ENCODE data around the gene GFRA1.

DNA sequence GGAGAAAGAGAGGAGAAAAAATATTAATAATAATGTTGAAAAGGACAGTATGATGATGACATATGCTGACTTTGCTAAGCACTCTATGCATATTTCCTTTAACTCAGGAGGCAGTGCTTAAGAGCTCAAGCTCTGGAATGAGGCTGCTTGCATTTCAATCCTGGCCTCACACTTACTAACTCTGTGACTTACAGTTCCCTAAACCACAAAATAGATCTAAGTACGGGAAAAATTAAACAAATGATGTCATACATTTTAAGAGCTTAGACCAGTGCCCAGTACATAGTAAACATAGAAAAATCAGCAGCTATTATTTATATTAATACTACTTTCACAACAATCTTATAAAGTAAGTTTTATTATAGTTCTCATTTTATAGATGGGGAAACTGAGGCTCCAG lies 61.3 kb downstream of the GFRA1 start:
- TF ChIP-seq, protein P1, sequence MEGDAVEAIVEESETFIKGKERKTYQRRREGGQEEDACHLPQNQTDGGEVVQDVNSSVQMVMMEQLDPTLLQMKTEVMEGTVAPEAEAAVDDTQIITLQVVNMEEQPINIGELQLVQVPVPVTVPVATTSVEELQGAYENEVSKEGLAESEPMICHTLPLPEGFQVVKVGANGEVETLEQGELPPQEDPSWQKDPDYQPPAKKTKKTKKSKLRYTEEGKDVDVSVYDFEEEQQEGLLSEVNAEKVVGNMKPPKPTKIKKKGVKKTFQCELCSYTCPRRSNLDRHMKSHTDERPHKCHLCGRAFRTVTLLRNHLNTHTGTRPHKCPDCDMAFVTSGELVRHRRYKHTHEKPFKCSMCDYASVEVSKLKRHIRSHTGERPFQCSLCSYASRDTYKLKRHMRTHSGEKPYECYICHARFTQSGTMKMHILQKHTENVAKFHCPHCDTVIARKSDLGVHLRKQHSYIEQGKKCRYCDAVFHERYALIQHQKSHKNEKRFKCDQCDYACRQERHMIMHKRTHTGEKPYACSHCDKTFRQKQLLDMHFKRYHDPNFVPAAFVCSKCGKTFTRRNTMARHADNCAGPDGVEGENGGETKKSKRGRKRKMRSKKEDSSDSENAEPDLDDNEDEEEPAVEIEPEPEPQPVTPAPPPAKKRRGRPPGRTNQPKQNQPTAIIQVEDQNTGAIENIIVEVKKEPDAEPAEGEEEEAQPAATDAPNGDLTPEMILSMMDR (optimal IDR thresholded peaks at IDR 0.05 in 1 of 3, IDR thresholded peaks at IDR 0.05 in 1 of 3, conservative IDR thresholded peaks at IDR 0.05 in 1 of 3; ENCODE audit: extremely low read depth in 1 of 3, insufficient read depth in 2 of 3, low read length in 3 of 3): no peak
- TF ChIP-seq EZH2 (IDR thresholded peaks at IDR 0.05; ENCODE audit: low read length): no peak
